ENCODE data around the gene NRF1.
A peak's percentile ranks its signal among the peaks of the same experiment; 100 is the strongest.
"Not testable (repeated sequence)": the region's sequence is repeated elsewhere in the genome, so short reads cannot be mapped to it uniquely, and the experiment has no call there.

The NRF1 gene

DNA sequence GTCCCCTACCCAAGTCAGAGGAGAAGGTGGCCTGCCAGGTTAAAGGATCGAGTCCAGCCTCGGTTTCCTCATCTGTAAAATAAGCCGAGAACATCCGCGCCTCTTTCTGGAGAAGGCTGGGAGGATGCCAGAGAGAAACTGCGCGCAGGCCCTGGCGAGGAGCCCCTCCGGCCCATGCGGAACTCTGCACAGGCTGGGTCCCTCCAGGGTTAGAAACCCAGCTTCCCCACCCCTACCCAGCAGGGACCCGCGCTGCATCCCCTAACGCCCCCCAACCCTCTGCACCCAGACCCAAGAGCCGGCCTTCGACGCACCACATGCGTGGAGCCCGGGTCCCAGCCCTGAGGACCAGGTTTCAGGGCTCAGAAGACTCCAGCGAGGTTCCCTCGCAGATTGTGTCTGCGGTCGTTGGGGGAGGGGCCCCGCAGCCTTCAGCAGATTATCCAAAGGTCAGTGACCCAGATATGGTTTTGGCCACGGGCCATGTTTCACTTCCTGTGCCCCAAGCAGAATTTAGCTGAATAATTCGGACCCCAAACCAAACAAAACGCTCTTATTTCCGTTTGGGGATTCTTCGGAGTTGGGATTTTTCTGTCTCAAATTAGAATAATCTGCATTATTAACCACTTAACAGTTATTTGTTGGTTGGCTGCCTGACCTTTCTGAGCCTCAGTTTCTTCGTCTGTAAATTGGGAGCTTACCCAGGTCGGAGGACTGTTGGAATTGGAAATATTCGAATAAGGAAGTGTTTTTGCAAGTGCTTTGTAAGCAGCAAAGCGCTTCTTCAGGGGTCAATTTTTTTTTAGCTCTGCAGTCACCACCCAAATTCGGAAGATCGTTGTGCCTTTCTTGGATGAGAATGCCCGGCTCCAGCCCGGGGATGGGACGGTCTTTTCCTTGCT, 173.5 kb downstream of the NRF1 start:
- no peak for DNase-seq

DNA sequence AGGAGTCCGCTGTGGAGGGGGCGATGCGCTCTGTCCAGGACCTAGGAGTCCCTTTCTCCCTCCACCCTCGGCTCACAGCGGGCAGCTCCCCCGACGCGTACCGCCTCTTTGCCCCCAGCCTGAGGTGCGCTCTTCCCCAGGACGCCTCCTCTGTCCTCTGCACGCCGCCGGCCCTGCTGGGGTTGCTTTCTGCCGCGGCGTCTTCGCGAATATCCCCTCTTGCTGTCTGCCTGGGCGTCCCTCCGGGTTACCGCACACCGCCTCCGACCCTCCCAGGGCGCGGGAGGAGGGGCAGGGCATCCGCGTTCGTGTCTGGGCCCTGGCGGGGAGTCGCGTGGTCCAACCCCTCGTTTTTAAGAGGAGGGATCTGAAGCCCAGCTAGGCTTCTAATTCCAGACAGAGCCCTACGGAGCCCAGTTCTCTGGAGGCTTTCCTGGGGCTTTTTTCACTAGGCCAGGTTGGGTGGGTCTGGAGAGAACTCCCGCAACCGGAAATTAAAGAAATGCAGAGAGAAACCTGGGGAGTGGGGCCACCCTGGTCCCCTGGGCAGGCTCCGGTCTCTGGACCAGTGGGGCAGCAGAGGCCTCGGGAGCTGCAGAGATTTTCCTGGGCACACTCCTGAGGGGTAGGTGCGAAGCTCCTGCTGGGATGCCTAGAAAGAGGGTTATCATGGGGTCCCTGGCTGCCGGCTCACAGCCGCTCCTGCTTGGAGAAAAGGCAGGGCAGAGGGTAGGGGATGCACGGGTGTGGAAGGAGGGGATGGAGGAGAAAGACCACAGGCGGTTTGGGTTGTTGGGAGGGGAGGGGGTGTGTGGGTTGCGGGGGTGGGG, 174.4 kb downstream of the NRF1 start:
- DNase-seq = peak in 1 of 2 experiments; percentile 11

DNA sequence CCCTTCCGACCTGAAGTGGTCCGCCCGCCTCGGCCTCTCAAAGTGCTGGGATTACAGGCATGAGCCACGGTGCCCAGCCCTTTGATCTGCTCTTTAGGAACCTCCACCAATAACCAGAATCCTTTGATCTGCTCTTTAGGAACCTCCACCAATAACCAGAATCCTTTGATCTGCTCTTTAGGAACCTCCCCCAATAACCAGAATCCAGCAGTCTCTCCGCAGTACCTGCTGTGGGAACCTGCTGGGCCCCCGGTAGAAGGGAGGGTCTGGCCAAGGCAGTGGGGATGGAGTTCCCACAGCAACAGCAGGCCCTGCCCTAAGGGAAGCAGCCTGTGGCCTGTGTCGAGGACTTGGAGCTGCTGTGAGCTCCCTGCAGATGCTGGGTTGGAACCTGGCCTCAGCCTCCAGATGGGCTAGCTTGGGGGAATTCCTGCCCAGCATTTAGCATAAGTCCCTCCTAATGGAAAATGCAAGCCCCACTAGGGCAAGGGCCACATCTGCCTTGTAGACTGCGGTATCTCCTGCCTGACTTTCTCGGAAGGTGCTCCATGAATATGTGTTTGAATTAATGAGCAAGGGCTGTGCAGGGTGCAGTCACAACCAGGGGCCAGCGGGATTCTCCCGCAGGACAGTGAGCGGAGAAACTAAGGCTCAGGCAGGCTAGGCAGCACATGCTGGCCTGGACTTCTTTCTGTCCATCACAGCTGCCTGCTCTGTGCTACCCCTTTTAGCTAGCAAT, 175.5 kb downstream of the NRF1 start:
- no peak for DNase-seq

DNA sequence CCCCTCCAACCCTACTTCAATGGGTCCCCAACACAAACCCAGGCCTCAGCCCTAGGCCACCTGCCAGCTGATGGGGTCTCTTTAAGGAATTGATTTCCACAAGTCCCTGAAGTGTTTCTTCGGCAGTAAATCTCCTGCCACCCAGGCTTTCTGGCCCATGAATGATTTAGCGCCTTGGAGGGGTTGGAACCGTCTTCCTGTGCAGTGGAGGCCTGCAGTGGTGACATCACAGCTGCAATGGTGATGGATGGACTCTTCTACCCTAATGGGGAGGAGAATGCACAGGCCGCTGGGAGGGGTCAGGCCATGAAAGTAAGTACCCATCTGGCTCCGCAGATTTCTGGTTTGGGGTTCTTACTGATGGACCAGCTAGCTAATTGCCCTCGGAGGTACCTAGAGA, 177.5 kb downstream of the NRF1 start:
- no peak for DNase-seq

DNA sequence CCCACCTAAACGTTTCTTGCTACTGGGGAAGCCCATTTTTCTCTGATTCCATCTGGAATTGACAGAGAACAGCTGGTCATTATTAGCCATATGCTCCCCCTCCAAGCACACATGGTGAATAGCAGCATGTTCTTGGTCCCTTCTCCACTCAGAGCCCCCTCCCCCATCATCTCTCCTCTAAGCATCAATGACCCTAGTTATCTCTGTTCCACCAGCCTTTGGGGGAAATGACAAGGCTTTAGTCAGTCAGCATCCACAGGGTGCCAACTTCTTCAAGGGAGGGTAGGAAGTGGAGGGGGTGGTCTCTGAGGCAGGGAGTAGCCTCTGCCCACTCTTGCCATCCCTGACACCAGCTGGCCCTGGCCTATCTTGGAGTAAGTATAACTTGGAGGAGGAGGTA, 178.1 kb downstream of the NRF1 start:
- no peak for DNase-seq

DNA sequence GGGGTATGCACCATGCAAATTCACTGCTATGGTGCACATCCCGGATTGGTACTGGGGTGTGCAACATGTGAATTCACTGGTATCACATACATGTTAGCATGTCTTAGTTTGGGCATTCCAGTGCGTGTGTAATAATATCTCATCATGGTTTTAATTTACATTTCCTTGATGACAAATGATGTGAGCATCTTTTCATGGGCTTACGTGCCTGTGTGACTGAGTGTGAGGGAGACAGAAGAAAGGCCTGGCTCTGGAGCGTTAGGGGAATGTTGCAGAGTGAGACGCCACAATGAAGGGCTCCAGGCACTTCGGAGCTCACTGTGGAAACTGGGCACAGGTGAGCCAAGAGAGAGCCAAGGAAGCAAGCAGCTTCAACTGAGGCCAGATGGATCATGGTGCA, 178.6 kb downstream of the NRF1 start:
- DNase-seq = no peak

DNA sequence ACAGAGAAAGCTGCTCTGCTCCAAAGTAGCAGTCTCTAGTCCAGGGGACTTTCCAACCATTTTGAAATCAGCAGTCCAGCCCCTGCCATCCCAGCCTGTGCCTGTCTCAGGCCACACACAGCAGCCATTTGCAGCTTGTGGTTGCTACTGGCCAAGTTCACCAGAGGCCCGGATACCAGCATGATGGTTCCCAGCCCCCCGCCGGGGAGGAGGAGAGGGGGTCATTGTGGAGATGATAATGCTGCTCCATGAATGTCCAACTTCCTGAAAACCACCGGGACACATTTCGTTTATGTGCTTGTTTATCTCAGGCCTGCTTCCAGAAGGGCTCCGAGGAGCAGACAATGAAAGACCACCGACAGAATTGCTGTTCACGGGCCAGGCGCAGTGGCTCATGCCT, 181.2 kb downstream of the NRF1 start:
- DNase-seq = no peak

DNA sequence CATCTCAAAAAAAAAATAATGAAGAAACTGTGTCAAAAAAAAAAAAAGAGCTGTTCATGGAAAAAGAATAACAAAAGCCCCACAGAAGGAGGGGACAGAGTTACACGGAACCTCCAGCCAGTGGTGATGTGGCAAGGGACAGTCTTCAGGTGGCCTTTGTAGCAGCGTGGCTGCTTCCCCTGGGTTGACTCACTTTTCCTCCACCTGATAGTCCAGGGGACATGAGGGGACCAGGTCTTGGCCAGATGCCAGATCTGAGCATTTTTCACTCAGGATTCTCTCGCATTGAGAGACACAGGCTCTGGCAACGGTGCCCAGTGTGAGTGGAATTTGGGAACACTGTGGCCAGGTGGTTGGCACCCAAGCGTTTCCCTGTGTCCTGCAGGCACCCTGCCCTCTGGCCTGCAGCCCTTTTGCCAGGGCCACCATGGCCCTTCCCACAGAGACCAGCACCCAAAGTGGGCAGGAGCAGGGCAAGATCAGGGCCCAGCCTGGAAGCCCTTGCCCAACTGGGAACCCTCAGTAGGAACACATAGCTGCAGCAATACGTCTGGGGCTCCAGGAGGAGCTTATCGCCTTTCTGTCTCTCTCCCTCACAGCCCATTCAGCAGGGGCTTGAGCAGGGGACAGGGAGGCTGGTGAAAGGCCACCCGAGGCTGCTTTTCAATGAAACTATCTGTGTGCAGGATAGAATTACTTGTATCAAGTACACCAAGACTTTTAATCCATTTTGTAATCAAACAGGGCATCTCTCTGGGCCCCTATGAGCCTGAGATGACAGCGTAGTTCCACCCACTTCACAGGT, 182.2 kb downstream of the NRF1 start:
- DNase-seq = no peak

DNA sequence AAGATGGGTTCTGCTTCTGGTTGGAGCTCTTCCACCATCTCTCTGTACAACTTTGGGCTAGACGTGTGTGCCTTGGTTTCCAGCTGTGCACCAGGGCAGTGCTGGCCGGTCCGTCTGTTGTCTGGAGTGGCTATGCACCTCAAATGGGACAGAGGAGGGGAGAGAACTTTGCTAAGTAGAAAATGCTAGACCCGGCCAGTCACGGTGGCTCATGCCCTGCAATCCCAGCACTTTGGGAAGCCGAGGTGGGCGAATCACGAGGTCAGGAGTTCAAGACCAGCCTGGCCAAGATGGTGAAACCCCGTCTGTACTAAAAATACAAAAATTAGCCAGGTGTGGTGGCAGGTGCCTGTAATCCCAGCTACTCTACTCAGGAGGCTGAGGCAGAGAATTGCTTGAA, 182.9 kb downstream of the NRF1 start:
- not testable (repeated sequence) for DNase-seq

DNA sequence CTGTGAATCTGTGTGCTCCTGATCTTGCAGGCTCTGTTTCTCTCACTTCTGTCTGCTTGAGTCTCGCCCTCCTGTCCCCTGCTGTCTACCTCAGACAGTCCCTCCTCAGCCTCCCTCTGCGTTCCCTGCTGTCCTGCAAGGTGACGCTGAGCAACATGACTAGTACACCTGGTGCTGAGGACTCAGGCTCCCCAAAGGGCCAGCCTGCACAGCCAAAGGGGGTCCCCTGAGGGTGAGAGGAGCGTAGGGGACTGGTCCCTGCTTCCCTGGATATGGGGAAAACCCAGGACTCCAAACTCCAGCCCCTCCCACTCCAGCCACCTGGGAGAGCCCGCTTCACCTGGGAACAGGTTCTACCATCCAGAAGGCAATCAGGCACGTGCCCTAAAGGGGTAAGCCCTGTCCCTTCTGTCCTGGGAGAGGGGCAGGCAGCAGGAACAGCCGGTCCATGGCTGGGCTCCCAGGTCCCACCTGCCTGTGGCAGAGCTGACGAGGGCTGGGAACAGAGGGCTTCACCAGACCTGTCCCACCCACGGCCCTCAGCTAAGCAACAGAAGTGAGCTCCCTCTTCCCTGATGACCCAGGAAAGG, 184.8 kb downstream of the NRF1 start:
- no peak for DNase-seq

DNA sequence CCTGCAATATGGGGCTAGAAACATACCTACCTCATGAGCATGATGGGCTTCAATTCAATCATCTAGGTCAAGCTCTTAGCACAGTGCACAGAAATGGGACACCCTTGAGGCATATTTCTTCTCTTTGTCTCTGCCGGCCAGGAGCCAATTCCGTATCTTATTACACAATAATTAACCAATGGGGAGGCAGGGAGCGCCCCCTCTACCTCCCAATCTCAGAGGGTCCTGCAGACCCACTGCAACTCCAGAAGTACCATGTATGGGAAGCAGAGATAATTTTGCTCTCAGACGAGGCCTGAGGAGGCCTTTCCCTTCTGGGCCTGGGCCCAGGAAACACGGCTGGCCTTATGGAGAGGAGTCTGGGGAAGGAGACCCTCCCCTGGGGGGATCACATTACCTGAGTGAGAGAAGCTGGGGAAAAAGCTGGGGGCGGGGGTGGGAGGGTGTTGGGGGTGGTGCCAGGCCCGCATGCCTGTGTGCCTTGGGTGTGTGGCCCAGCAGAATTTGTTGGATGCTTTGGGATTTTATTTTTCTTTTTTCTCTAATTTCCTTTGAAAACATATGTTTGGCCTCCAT, 185.8 kb downstream of the NRF1 start:
- DNase-seq = no peak

DNA sequence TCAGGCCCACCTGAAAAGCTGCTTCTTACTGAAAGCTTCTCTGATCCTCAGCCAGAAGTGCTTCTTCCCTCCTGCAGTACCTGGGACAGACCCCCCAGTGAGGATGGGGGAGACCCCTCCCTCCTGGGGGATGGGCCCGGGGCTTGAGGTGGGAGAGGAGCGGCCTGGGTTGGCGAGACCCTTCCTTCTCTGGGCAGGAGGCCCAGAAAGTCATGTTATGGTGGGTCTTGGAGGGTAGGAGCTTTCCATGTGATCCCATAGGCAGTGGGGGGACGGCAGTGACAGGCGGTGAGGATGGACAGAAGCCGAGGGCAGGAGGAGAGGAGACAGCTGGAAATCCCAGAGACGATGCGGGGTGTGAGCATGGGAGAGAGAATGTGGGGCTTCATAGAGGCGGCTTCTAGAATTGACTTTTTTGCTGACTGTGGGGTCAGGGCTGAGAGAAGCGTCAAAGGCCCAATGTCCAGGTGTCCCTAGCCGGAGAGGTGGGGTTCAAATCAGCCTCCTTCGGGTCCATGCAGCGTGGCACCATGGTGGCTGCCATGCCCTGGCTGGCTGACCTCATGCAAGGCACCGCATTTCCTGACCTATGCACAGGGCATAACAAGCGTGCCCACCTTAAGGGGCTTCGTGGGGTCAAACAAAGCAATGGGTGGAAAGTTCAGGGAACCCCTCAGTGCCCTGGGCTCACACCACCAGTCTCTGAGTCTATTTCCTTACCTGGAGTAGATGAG, 187.3 kb downstream of the NRF1 start:
- DNase-seq = no peak

DNA sequence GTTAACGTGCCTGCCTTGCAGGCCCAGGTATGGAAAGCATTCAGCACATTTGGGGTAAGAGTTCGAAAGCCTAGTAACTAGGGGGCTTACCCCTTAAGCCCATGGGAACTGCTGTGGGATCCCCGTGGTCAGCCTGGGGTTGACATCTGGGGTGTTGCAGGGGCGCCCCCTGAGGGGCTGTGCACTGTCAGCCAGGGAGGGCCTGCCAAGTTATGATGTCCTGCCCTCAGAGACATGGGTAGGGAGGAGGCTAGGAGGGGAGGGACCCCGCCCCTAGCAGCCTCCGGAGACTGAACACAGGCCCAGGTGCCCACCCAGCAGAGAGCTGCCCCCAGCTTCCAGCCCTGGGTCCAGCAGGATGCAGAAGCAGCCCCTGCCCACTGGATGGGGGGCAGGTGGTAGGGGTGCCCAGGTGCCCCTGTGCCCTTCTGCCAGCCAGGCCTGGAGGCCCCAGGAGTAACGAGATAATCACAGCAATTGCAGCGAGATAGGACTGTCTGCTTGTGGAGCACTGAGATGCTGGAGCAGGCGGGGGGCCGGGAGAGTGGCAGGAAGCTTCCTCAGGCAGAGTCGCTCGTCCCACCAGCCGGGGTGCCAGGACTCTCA, 187.9 kb downstream of the NRF1 start:
- no peak for DNase-seq

DNA sequence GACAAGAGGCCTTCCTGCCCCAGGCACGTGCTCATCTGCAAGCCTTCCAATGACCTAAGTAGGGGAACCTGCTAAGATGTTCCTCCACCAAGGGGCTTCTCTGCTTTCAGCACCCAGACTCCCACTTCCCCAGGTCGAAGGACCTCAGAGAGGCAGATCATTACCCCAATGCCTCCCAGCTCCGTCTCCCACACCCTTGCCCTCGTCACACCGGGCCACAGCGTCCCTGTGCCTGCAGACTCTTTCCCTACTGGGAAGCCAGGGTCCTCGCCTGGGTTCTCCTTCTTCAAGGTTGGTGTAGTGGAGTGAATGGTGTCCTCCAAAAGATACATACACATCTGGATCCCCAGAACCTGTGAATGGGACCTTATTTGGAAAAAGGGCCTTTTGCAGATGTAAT, 189.4 kb downstream of the NRF1 start:
- DNase-seq = no peak

DNA sequence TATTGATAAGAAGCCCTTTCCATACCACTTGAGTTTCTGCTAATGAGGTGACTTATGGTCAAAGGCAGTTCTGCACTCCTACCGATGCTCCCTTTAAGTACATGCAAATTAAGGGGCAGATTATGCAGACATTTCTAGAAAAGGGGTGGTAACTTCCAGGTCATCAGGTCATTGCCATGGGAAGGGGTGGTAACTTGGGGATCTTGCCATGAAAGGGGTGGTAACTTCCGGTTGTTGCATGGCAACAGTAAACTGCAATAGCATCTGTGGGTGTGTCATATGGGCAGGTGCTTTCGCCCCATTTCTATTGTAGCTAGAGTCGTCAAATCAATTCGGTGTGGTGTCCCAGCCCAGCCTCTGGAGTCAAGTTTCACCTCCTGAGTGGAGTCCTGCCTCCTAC, 190.4 kb downstream of the NRF1 start:
- DNase-seq = no peak

DNA sequence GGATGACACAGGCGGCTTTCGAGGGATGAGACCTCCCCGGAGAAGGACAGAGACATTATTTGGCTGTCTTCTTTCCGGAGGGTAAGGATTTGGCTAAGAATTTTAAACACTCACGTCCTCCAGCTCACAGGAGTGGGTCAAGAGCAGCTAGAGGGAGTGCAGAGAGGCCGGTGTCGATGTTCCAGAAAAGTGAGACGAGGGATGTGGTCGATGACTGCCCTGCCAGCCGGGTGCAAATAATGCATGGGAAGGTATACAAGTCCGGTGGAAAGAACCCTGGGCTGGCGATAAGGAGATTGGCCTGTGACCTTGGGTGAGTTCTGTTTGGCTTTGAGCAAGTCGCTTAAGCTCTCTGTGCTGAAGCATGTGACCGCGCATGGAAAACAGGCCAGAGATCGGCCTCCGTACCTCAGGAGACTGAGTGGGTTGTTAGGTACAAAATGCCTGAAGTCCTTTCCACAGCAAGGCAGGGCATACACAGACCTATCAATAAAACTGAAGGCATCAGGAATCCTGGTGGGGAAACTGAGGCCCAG, 192.1 kb downstream of the NRF1 start:
- no peak for DNase-seq

DNA sequence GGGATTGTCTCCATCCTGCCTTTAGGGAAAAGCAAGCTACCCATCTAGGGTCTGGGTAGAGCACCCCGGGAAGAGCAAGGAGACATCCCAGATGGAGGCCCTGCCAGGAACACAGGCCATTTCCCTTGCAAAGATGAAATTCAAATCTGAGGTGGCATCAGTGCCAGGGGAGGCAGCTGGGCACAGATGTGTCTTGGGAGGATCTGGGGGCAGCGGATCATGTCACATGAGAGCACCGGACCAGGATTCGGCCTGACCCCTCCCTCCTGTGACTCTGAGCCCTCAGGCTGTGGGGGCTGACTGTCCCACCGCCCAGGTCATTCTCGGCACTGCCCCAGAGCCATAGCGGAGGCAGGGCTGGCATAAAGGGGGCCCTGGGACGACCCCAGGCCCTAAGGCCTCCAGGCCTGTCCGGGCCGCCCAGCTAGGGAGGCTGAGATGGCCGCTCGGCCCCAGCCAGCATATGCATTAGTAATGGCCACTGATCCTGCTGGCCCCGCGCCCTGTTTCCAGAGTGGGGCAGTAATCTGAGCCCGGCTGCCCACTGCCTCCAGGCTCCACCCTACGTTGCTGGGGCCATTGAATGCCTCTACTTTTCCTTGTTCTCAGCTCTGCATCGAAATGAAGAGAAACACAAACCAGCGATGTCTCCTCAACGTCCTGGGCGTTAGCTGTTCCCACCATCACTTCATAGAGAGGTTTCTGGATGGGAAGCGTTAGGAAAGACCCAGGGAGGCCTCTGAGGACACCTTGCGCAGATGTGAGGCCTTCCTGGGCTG, 192.8 kb downstream of the NRF1 start:
- no peak for DNase-seq

DNA sequence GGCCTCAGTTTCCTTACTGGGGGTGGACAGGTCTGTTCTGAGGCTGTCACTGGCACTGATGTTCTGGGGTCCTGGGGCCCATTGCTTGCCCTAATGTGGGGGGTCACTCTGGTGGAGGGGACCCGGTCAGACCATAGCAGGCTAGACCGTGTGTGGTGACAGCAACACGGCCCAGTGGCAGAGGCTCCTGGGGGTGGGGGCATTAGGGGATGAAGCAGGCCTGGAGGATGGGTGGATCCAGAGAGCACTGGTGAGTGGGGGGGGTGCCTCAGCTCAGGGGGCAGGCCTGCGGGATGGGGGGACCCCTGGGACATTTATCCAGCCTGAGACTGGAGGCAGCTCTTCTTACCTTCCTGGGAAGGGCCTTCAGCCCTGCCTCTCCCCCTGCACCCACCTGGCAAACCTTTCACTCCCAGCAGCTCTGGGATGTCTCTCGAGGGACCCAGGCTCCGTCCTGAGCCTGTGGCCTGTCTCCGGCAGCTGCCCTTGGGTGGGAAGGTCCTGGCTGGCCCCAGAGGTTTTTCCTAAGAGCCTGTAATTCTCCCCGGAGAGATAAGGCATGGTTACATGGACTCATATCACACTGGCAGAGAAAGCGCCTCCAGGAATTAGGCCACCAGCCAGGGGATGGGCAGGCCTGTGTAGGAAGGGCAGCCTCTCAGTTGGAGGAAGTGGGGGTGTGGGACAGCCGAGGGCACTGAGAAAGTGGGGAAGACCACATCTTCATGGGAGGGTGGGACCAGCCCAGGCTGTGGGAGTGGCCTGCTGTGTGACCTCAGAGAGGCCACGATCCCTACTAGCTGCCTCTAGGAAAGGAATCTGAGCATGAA, 193.6 kb downstream of the NRF1 start:
- DNase-seq = no peak

All from stimulated activated CD4-positive, alpha-beta T cell treated with anti-CD3 and anti-CD28 coated beads, Interleukin-4, amount 100 ng/mL, for 4 hours (primary cell).